ENCODE results near the gene SETD1A.

- TF ChIP-seq CTCF (conservative IDR thresholded peaks at IDR 0.05; ENCODE audit: low read length), result no peak
- no peak for TF ChIP-seq EZH2phosphoT487 (IDR thresholded peaks at IDR 0.05; ENCODE audit: borderline replicate concordance)
These were observed 2.6 kb upstream of the SETD1A start for GRCh38 chr16:30954993-30955392.

Data from Loucy (cell line).